ENCODE measurements around the gene DUSP18.
"Not testable (repeated sequence)": the region's sequence is repeated elsewhere in the genome, so short reads cannot be mapped to it uniquely, and the experiment has no call there.

DUSP18 gene

GRCh38 chr22:30636226-30637077 lies 31.2 kb downstream of the DUSP18 start:
- no peak for DNase-seq

GRCh38 chr22:30635273-30636225 lies 32.1 kb downstream of the DUSP18 start, which contains the start of gene SLC35E4:
Gene SLC35E4 (plus strand): TSS chr22:30635781. CDS start chr22:30636451, 670 bp downstream.
- DNase-seq = peak; percentile 19

GRCh38 chr22:30634471-30635233 lies 33.0 kb downstream of the DUSP18 start:
- DNase-seq = peak; percentile 34

- DNase-seq = not testable (repeated sequence)
These were observed 36.2 kb downstream of the DUSP18 start for GRCh38 chr22:30631469-30631868.

GRCh38 chr22:30628491-30628890 lies 39.2 kb downstream of the DUSP18 start:
- no peak for DNase-seq

- no peak for DNase-seq
These were observed 40.2 kb downstream of the DUSP18 start for GRCh38 chr22:30627471-30627870.

GRCh38 chr22:30626413-30626812 lies 41.3 kb downstream of the DUSP18 start:
- no peak for DNase-seq

- not testable (repeated sequence) for DNase-seq
These were observed 47.8 kb downstream of the DUSP18 start for GRCh38 chr22:30619909-30620308.

- DNase-seq = no peak
These were observed 49.9 kb downstream of the DUSP18 start for GRCh38 chr22:30617819-30618218.

- DNase-seq = no peak
These were observed 52.1 kb downstream of the DUSP18 start for GRCh38 chr22:30615543-30615954.

- no peak for DNase-seq
These were observed 52.8 kb downstream of the DUSP18 start for GRCh38 chr22:30614879-30615278.

GRCh38 chr22:30614268-30614667 lies 53.4 kb downstream of the DUSP18 start:
- DNase-seq = no peak

GRCh38 chr22:30612789-30613188 lies 54.9 kb downstream of the DUSP18 start:
- DNase-seq = no peak

All from GF-D8 (cell line).